Umbilical cord (tissue), 2 donors: Measurements from ENCODE around the gene ELFN1. TPM values are rescaled to one million over a fixed set of nuclear protein-coding genes. Genes with fewer than 3 reads are reported as not detected.

Experiments used
- DNase-seq: peaks from one replicate; pipeline ENCODE4 v3.0.0-alpha.2; 2015; ENCODE audit warnings: low spot score
- total RNA-seq: library from RNA; depleted of rRNA; stranded (reverse); fragments of >200 nt; gene quantifications from one replicate; pipeline ENCODE4 v1.2.3, GENCODE V29; 2014; ENCODE audit warnings: low replicate concordance; ENCODE audit not compliant: insufficient read depth

ELFN1 gene
- 0.96 TPM for total RNA-seq

- peak; percentile 78 for DNase-seq
Observed at GRCh38 chr7:1669954-1670893, at the start of gene ELFN1. TSS of gene ELFN1 (plus strand) at chr7:1670277. CDS start at chr7:1744597, 74,320 bp downstream.

DNA sequence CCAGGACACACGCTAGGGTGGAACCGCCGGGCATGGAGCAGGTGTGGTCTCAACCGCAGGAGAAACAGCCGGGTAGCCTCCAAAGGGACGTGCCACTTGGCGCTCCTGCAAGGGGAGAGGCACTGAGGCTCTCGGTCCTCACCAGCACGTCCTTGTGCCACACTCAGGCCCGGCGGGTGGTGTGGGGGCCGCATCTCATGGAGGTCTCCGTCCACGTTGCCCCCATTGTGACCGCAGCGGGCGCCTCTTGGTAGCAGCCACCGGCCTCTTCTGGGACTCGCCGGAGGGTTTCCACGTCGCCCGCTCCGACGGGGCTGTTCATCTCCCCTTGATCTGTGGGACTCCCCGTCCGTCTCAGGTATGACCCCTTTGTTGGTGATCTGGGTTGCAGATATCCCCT, 49.2 kb upstream of the ELFN1 start:
- no peak for DNase-seq

- DNase-seq: no peak
Observed at GRCh38 chr7:1621718-1622117, 48.4 kb upstream of the ELFN1 start.

GRCh38 chr7:1622441-1622840, 47.6 kb upstream of the ELFN1 start:
- no peak for DNase-seq

- DNase-seq: no peak
Observed at GRCh38 chr7:1623810-1624209, 46.3 kb upstream of the ELFN1 start.

DNA sequence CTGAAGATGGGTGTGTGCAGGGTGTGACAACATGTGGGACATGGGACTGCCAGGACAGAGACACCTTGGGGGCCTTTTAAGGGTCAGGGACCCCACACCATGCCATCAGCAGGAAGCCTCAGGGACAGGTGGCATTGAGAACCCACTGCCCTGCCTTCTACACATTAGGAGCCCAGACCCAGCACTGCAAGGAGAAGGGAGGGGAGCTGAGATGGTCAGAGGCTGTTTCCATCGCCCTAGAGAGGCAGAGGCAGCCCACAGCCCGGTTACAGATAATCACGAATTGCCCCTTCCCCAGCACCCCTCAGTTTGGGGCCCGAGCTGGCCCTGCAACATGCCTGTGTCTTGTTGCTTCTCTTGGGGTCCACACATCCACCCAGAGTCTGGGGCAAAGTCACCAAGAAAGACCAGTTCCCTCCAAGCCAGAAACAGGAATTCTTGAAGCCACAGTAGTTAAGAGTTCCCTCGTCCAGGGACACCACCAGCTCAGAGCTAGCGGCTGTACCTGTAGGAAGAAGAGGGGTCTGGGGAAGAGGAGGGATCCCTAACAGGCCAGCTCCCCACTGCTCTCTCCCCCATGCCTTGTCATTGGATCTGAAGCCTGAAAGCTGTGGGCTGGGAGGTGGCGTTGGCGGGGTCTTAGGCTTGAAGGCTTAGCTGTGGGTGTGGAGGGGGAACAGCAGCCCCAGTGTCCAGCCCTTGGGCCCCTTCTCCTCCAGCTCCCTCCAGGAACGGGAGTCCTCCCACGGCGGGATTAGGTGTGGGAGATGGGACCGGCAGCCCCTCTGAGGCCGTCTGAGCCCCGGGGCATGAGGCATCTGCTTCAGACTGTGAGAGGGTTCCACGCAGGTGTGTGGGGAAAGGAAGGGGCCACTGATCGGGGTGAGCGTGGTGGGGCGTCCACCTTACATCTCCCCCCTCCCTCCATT, 44.8 kb upstream of the ELFN1 start:
- no peak for DNase-seq

GRCh38 chr7:1626769-1627168, 43.3 kb upstream of the ELFN1 start:
- DNase-seq: no peak

GRCh38 chr7:1630700-1631336, 39.3 kb upstream of the ELFN1 start:
- no peak for DNase-seq

DNA sequence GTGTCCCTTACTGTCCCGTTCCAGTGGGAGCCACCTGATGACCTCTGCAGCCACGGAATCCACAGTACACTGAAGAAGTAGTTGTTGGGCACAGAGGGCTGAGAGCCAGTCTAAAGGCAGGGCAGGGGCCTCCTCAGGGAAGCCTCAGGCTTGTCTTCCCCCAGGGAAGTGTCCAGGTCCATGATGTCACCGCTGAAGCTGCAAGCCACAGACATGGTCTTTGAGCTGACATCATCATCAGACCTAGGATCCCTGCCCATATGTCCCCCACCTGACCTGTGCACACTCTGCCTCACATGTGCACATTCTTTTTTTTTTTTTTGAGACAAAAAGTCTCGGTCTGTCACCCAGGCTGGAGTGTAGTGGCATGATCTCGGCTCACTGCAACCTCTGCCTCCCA, 38.4 kb upstream of the ELFN1 start:
- DNase-seq: no peak

- no peak for DNase-seq
Observed at GRCh38 chr7:1632506-1632905, 37.6 kb upstream of the ELFN1 start.

- DNase-seq: peak; percentile 38
Observed at GRCh38 chr7:1632916-1633785, 36.9 kb upstream of the ELFN1 start.

DNA sequence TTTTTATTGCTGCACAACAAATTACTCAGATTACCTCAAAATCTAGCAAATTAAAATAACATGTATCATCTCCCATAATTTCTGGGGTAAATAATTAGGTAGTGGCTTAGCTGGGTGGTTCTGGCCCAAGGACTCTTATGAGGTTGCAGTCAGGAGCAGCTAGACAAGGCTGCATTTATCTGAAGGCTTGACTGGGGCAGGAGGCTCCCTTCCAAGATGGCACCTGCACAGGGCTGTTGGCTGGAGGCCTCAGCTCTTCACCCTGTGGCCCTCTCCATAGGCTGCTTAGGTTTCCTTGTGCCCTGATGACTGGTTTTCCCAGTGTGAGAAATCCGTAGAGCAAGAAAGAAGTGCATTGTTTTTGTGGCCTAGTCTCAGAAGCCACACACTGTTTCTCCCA, 34.7 kb upstream of the ELFN1 start:
- DNase-seq: no peak

DNA sequence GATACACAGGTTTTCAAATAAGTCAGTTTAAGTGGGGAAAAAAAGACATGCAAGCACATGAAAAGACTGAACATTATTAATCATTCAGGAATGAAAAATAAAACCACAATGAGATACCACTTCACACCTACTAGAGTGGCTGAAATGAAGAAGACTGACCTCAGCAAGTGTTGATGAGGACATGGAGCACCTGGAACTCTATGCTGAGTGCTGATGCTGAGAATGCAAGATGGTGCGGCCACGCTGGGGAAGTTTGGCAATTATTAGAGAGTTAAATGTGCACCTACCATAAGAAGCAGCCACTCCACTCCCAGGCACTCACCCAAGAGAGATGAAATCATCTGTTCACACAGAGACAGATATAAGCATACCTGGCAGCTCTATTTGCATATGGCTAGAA, 32.9 kb upstream of the ELFN1 start:
- DNase-seq: no peak

GRCh38 chr7:1638215-1638661, 31.8 kb upstream of the ELFN1 start:
- DNase-seq: peak; percentile 65

- DNase-seq: no peak
Observed at GRCh38 chr7:1639071-1639470, 31.0 kb upstream of the ELFN1 start.

DNA sequence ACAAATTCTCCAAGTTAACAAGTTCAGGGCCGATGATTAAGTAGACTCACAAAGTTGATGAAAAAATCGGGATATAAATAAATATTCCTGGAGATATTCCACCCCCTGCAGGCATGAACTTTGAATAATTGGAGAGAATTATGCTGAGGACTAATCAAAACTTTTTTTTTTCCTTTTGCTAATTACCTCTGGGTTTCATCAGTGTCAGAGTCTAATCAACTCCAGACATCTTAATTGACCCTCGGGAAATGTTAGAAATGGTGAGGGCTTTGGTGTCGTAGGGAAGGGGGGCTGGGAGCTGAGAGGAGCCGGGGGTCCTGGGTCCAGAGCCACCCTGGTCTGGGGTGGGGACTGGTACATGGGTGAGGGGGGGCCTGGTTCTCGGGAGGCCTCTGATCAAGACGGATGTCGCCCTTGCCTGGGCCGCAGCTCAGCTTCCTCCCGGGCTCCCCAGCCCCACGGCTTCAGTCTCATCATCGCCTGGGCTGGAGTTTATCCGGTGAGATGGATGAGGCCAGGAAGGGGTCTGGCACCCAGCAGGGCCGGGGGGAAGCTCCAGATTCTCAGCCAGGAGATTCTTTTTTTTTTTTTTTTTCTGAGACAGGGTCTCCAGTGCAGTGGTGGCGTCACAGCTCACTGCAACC, 30.4 kb upstream of the ELFN1 start:
- no peak for DNase-seq

DNA sequence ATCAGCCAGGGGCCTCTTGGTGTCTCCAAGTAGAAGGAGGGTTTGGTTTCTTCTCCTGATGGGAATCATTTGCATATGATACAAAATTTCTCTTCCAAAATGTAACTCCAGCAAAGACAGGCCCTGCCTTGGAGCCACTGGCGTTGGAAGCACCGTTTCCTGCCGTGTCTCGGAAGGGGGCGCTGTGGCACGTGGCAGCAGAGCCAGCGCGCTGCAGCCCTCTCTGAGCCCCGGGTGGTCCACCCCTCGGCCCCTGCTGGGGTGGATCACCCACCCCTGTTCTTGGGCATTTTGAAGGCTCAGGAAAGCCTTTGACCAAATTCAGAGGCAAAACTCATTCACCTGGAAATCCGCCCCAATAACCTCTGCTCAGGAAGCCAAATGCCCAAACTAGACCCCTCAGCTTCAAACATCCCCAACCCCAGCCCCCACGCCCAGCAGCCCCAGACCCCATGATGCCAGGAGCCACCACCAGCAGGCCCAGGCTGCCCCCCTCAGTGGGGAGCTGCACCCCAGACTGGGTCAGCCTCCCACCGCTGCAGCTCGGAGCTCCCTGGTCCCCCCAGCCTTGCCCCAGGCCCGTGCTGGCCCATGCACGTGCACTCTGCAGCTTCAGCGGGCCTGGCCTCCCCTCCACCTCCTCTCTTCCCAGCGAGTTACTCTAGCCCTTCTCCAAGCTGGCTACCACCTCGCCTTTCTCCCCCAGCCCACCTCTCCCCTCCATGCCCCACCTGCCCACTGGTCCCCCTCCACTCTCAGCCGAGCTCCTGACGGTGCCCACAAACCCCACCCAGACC, 29.5 kb upstream of the ELFN1 start:
- DNase-seq: no peak

DNA sequence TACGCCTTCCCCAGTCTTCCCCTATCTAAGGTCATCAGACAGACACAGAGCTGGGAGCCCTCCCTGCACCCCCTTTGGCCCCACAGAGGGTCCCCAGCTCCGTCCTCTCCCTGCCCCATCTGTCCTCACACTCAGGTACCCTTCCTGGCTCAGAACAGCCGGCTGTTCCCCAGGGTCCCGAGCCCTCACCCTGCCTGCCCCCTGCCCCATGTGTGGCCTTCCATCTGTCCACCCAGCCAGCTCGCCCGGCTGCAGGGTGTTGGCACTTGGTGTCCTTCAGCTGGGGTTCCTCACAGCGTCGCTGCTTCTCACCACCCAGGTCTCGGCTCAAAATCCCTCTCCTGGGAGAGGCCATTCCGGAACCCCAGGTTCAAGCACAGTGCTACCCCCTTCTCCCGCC, 28.9 kb upstream of the ELFN1 start:
- no peak for DNase-seq

DNA sequence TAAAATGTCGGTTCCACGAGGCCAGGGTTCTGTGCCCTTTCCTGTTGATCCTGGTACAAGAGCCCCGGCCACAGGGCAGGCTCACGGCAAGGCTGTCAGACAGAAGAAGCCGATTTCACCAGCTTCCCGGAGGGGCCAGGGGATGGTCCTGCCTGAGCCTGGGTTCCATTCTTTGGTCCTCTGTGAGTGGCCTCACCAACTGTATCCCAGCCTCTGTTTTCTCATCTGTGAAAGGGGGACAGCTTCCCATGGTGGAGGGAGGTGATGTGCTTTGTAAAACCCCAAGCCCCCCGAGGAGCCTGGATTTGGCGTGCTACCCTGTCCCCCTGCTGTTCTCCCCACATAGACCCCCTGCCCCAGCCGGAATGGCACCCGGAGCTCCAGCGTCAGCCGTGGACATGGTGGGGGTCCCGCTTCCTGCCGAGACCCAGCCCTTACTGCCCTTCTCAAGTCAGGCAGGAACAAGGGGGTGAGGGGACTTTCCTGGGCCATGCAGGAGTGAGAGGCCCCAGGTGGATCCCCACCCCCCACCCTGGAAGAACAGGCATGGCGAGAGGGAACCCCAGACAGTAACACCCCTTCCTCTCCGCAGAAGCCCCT, 28.3 kb upstream of the ELFN1 start:
- no peak for DNase-seq
